GM19468 (cell line): Measurements from ENCODE around the gene LCE1D.

Source experiments
- ATAC-seq: cut with Tn5 transposase; IDR thresholded peaks from one replicate; pipeline ENCODE4 v1.9.1; 2021; ENCODE audit warnings: mild to moderate bottlenecking, moderate library complexity, moderate number of reproducible peaks; ENCODE audit not compliant: unreplicated experiment; ENCODE audit errors: extremely low read depth

Gene LCE1D

DNA sequence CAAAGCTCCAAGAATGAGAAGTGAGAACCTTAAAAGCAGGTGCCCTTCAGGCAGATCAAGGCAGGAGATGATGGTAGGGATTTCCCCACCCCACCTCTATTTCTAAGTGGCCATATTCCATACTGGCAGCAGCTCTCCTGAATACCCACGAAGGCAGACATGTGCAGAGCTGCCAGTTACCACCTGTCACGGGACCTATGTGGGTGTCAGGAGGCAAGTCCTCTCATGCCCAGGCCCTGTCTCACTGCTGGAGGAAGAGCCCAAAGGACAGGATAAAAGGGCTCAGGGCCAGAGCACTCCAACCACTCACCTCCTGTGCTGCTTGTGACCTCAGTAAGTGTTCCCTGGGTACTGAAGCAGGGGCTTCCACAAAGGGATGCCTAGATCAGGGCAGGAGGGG is 14.5 kb downstream of the LCE1D start:
- no peak for ATAC-seq

- ATAC-seq, result no peak
Observed at GRCh38 chr1:152811671-152812070, 15.2 kb downstream of the LCE1D start, which contains the start of gene LCE1B. LCE1B (plus strand) TSS chr1:152811971; CDS start chr1:152812447, 476 bp downstream.

DNA sequence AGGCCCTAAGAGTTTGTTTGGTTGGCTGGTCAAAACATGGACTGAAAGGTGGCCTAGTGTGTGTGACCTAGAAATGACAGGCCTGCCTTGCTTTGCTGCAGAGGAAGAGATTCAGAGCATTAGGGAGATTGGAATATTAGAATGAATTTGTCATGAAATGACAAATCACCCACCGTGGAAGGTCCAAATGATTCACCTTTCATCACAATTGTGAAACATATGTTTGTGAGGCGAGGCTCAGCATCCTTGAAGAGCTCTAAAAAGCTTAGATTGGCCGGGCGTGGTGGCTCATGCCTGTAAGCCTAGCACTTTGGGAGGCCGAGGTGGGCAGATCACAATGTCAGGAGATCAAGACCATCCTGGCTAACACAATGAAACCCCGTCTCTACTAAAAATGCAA is 20.8 kb downstream of the LCE1D start:
- ATAC-seq, result no peak

- no peak for ATAC-seq
Observed at GRCh38 chr1:152823294-152823693, 26.8 kb downstream of the LCE1D start.

DNA sequence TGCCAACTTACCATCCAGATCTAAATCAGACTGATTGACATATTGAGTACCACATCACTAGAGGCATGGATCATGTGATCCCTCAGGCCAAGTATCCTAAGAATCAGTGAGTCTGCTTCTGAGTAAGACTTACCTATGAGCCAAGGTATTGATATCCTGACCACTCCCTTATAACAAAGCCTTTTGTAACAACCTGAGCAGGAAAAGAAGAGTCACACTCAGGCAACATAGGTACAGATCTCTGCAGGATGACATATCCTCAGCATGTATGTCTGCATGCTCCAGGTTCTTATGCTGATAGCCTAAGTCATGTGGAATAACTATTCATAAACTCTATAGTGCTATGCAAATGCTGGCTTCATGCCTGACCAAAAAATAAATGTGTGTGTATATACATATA is 28.4 kb downstream of the LCE1D start:
- ATAC-seq, result no peak

GRCh38 chr1:152827173-152827572 is 30.7 kb downstream of the LCE1D start, which contains the start of gene LCE1A:
LCE1A (plus strand) TSS chr1:152827473; CDS start chr1:152827473, 0 bp downstream.
- ATAC-seq, result no peak

GRCh38 chr1:152836870-152837269 is 40.3 kb downstream of the LCE1D start:
- no peak for ATAC-seq

DNA sequence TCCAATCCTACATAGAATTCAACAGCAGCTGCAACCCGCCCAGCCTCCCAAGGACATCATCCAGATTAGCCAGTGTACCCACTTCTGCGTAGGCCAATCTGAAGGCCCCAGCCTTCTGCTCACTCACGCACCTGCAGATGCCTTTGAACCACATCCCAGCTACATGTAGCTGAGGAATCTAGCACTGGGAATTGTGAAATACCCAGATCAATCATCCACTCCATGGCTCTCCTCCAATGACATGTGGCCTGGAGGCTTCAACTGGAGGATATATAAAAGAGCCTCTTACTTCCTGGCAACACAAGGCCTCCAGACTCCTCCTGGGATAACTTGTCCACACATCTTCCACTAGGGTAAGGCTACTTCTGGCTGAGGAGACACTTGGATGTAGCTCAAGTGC is 46.0 kb downstream of the LCE1D start, which contains the start of gene LCE6A:
LCE6A (plus strand) TSS at position 301 of the 400 bp plus-strand sequence. CDS start 665 bp downstream, outside the sequence.
- no peak for ATAC-seq
